Osteoblast (primary cell): ENCODE data around the gene RICTOR. TPM values are rescaled to one million over a fixed set of nuclear protein-coding genes. Genes with fewer than 3 reads are reported as not detected.
A peak's percentile ranks its signal among the peaks of the same experiment; 100 is the strongest.

ENCODE experiments used
- DNase-seq: peaks from one replicate; pipeline ENCODE4 v3.0.0; 2011; ENCODE audit warnings: low spot score, mixed read lengths; ENCODE audit not compliant: insufficient read length; ENCODE audit errors: missing footprints
- H2AFZ ChIP-seq: 2 replicates; pipeline ENCODE4 v1.6.0; 2011; ENCODE audit warnings: mild to moderate bottlenecking, low read length
- H3K27ac ChIP-seq: 2 replicates; pipeline ENCODE4 v1.5.1; 2011; ENCODE audit warnings: mild to moderate bottlenecking, low read depth, low read length, moderate library complexity
- H3K27me3 ChIP-seq: 2 replicates; pipeline ENCODE4 v1.6.0; 2012; ENCODE audit warnings: mild to moderate bottlenecking, control low read depth, inconsistent platforms, low read length, moderate library complexity; ENCODE audit not compliant: insufficient read depth
- H3K36me3 ChIP-seq: 2 replicates; pipeline ENCODE4 v1.5.1; 2011; ENCODE audit warnings: mild to moderate bottlenecking, low read length, control low read depth, moderate library complexity; ENCODE audit not compliant: insufficient read depth
- H3K4me1 ChIP-seq: 2 replicates; pipeline ENCODE4 v1.5.1; 2011; ENCODE audit warnings: mild to moderate bottlenecking, low read length, control low read depth, moderate library complexity; ENCODE audit not compliant: insufficient read depth
- H3K4me2 ChIP-seq: 2 replicates; pipeline ENCODE4 v1.6.0; 2011; ENCODE audit warnings: mild to moderate bottlenecking, low read length; ENCODE audit not compliant: insufficient read depth
- H3K4me3 ChIP-seq: fragments of 200-600 bp; sonication (generic); 3 replicates; pipeline ENCODE4 v1.5.1; 2012; ENCODE audit warnings: mild to moderate bottlenecking, low read length, inconsistent platforms; ENCODE audit not compliant: insufficient read depth
- H3K79me2 ChIP-seq: 2 replicates; pipeline ENCODE4 v1.6.0; 2012; ENCODE audit warnings: mild to moderate bottlenecking, low read length, control low read depth, inconsistent platforms; ENCODE audit not compliant: insufficient read depth
- H3K9me3 ChIP-seq: 2 replicates; pipeline ENCODE4 v1.5.1; 2011; ENCODE audit warnings: low read depth, low read length, control low read depth
- H4K20me1 ChIP-seq: 2 replicates; pipeline ENCODE4 v1.6.0; 2012; ENCODE audit warnings: mild to moderate bottlenecking, low read length, control low read depth; ENCODE audit not compliant: insufficient read depth
- total RNA-seq: library from RNA; depleted of rRNA; stranded (reverse); fragments of >200 nt; gene quantifications from 2 replicates; pipeline ENCODE4 v1.2.3, GENCODE V29; 2012
- TF ChIP-seq, protein P1 (sequence below): IDR thresholded peaks from 2 replicates; pipeline ENCODE4 v1.5.1; 2011; ENCODE audit warnings: mild to moderate bottlenecking, low read depth, low read length, moderate library complexity; ENCODE audit errors: extremely low read depth

The RICTOR gene
- total RNA-seq, 1 donor, result 46.7 TPM

DNA sequence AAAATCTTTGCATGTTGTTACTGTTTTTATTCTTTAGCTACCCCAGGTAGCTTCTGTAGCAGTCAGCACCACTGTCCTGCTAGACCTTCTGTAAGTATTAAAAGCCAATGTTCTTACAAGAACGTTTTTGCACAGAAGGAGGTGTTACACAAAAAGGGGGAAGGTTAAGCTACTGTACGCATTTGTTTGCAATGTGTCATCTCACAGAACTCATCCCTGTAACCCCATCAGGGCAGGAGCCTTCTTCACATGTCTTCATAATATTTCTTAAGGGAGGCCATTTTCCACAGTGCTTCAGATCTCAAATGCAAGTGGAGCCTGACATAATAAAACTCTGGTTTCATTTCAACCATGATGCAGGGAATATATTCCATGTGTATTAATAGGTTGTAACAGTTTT is 160.5 kb downstream of the RICTOR start:
- no peak for DNase-seq
- Histone ChIP-seq H3K4me1 (no peaks in the 10 kb centered on the region), H3K27me3 (no peaks in the 10 kb centered on the region), H3K79me2 (no peaks in the 10 kb centered on the region), H3K36me3 (peaks cover 28% of the 10 kb centered on the region), H3K9me3 (no peaks in the 10 kb centered on the region), H2AFZ (no peak overlapping the region), H3K4me3 (no peak overlapping the region), H4K20me1 (peaks cover 6% of the 10 kb centered on the region), H3K27ac (no peak overlapping the region), H3K4me2 (no peak overlapping the region)
- TF ChIP-seq, protein P1, sequence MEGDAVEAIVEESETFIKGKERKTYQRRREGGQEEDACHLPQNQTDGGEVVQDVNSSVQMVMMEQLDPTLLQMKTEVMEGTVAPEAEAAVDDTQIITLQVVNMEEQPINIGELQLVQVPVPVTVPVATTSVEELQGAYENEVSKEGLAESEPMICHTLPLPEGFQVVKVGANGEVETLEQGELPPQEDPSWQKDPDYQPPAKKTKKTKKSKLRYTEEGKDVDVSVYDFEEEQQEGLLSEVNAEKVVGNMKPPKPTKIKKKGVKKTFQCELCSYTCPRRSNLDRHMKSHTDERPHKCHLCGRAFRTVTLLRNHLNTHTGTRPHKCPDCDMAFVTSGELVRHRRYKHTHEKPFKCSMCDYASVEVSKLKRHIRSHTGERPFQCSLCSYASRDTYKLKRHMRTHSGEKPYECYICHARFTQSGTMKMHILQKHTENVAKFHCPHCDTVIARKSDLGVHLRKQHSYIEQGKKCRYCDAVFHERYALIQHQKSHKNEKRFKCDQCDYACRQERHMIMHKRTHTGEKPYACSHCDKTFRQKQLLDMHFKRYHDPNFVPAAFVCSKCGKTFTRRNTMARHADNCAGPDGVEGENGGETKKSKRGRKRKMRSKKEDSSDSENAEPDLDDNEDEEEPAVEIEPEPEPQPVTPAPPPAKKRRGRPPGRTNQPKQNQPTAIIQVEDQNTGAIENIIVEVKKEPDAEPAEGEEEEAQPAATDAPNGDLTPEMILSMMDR, result no peak

DNA sequence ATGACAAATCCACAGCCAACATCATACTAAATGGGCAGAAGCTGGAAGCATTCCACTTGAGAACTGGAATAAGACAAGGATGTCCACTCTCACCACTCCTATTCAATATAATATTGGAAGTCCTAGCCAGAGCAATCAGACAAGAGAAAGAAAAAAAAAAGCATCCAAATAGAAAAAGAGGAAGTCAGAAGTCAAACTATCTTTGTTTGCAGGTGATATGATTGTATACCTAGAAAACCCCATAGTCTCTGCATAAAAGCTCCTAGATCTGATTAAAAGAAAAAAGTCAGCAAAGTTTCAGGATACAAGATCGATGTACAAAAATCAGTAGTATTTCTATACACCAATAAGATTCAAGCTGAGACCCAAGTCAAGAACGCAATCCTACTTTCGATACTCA is 162.3 kb downstream of the RICTOR start:
- Histone ChIP-seq H3K27me3 (no peaks in the 10 kb centered on the region), H3K4me1 (no peaks in the 10 kb centered on the region), H4K20me1 (peaks cover 9% of the 10 kb centered on the region), H3K27ac (no peak overlapping the region), H2AFZ (no peak overlapping the region), H3K9me3 (no peaks in the 10 kb centered on the region), H3K4me2 (no peak overlapping the region), H3K4me3 (no peak overlapping the region), H3K36me3 (peaks cover 27% of the 10 kb centered on the region), H3K79me2 (no peaks in the 10 kb centered on the region)
- no peak for DNase-seq
- TF ChIP-seq, protein P1, result no peak

DNA sequence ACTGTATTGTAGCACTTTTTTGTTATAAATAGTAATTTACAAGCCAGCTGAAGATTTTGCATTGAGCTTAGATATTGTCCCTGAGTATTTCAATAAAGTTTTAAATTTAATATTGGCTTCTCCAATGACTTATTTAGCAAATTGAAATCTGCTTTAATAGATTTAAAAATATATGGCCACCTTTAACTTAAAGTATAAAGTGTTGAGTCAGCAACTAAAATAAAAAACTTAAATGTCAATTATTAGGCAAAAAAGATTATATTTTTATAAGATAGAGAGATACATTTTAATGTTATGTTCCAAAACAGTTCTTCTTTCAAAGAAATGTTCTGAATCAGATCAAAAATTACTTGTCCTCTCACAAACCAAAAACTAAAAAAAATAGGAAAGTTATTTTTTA is 167.7 kb downstream of the RICTOR start:
- Histone ChIP-seq H3K4me2 (no peak overlapping the region), H3K4me3 (no peak overlapping the region), H3K27me3 (no peaks in the 10 kb centered on the region), H3K79me2 (peaks cover 6% of the 10 kb centered on the region), H3K27ac (no peak overlapping the region), H3K36me3 (peaks cover 73% of the 10 kb centered on the region), H3K9me3 (no peaks in the 10 kb centered on the region), H2AFZ (no peak overlapping the region), H3K4me1 (no peaks in the 10 kb centered on the region), H4K20me1 (peaks cover 9% of the 10 kb centered on the region)
- TF ChIP-seq, protein P1, result no peak
- DNase-seq, result no peak

DNA sequence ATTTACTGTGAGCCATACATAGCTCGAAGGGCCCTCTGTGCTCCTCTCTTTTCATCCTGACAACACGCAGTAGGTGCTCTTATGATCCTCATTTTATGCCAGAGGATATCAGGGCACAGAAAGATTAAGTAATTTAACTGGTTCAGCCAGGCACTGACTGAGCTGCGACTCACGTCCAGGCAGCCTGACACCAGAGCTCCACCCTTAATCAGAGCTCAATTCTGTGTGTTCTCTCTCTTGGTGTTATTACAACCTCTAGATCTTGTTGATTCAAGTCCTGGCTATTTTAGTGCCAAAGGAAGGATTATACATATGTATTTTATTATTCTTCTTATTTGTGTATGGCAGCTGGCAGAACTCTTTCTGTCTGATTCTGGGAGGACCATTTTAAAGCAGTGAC is 168.7 kb downstream of the RICTOR start:
- no peaks in the 10 kb centered on the region for H3K9me3 ChIP-seq
- TF ChIP-seq, protein P1, result no peak
- peaks cover 78% of the 10 kb centered on the region for H3K36me3 ChIP-seq
- peaks cover 6% of the 10 kb centered on the region for H3K79me2 ChIP-seq
- no peak overlapping the region for H3K4me2 ChIP-seq
- no peaks in the 10 kb centered on the region for H3K4me1 ChIP-seq
- DNase-seq, result peak; percentile 41
- H3K27ac ChIP-seq, result no peak overlapping the region
- no peaks in the 10 kb centered on the region for H3K27me3 ChIP-seq
- H2AFZ ChIP-seq, result no peak overlapping the region
- peaks cover 13% of the 10 kb centered on the region for H4K20me1 ChIP-seq
- H3K4me3 ChIP-seq, result no peak overlapping the region
